Measurements from ENCODE around the gene WDR27. TPM values are rescaled to one million over a fixed set of nuclear protein-coding genes. Genes with fewer than 3 reads are reported as not detected.

The WDR27 gene
- total RNA-seq, 2 donors from 2014 or later: 17.8 to 53.1 TPM

- no peaks in the 10 kb centered on the region for H3K36me3 ChIP-seq
- intact Hi-C loops (cut with DNase I): no loop called here
- H3K9me3 ChIP-seq: no peaks in the 10 kb centered on the region
- H3K27me3 ChIP-seq (replicated peaks; ENCODE audit: insufficient read depth): no peaks in the 10 kb centered on the region
- H3K4me1 ChIP-seq (replicated peaks): no peaks in the 10 kb centered on the region
- TF ChIP-seq POLR2AphosphoS5 (IDR thresholded peaks at IDR 0.05) (no peak), POLR2A (IDR thresholded peaks at IDR 0.05) (no peak), CTCF (IDR thresholded peaks at IDR 0.05) (no peak)
- WGBS: 97% methylated on average over 1 of the region's 1 CpG
- H3K27ac ChIP-seq: no peak overlapping the region
- no peak for DNase-seq (ENCODE audit: low spot score)
- H3K4me3 ChIP-seq: no peak overlapping the region
These were observed 24.7 kb downstream of the WDR27 start for GRCh38 chr6:169677096-169677495.

GRCh38 chr6:169675011-169675410 lies 26.8 kb downstream of the WDR27 start:
- no peak for DNase-seq (ENCODE audit: low spot score)
- intact Hi-C loops (cut with DNase I): no loop called here
- Histone ChIP-seq H3K4me3 (no peak overlapping the region), H3K4me1 (replicated peaks) (no peaks in the 10 kb centered on the region), H3K9me3 (no peaks in the 10 kb centered on the region), H3K27me3 (replicated peaks; ENCODE audit: insufficient read depth) (no peaks in the 10 kb centered on the region), H3K36me3 (no peaks in the 10 kb centered on the region), H3K27ac (no peak overlapping the region)
- 96% methylated on average over 3 of the region's 3 CpGs for WGBS
- no peak for TF ChIP-seq POLR2A (IDR thresholded peaks at IDR 0.05)
- TF ChIP-seq POLR2AphosphoS5 (IDR thresholded peaks at IDR 0.05): no peak
- TF ChIP-seq CTCF (IDR thresholded peaks at IDR 0.05): no peak

GRCh38 chr6:169671563-169671962 lies 30.3 kb downstream of the WDR27 start:
- H3K4me1 ChIP-seq (replicated peaks): no peaks in the 10 kb centered on the region
- no peaks in the 10 kb centered on the region for H3K9me3 ChIP-seq
- intact Hi-C loops (cut with DNase I): no loop called here
- TF ChIP-seq POLR2AphosphoS5 (IDR thresholded peaks at IDR 0.05) (no peak), POLR2A (IDR thresholded peaks at IDR 0.05) (no peak), CTCF (IDR thresholded peaks at IDR 0.05) (no peak)
- H3K36me3 ChIP-seq: no peaks in the 10 kb centered on the region
- no peak overlapping the region for H3K27ac ChIP-seq
- H3K27me3 ChIP-seq (replicated peaks; ENCODE audit: insufficient read depth): no peaks in the 10 kb centered on the region
- H3K4me3 ChIP-seq: no peak overlapping the region
- 93% methylated on average over 5 of the region's 5 CpGs for WGBS
- no peak for DNase-seq (ENCODE audit: low spot score)

- DNase-seq (ENCODE audit: low spot score): no peak
- H3K4me1 ChIP-seq (replicated peaks): no peaks in the 10 kb centered on the region
- H3K36me3 ChIP-seq: no peaks in the 10 kb centered on the region
- TF ChIP-seq POLR2AphosphoS5 (IDR thresholded peaks at IDR 0.05) (peak; percentile 27), POLR2A (IDR thresholded peaks at IDR 0.05) (no peak)
- intact Hi-C loops (cut with DNase I): no loop called here
- 61% methylated on average over 7 of the region's 7 CpGs for WGBS
- no peaks in the 10 kb centered on the region for H3K9me3 ChIP-seq
- H3K27me3 ChIP-seq (replicated peaks; ENCODE audit: insufficient read depth): no peaks in the 10 kb centered on the region
- H3K27ac ChIP-seq: no peak overlapping the region
- H3K4me3 ChIP-seq: no peak overlapping the region
These were observed 31.9 kb downstream of the WDR27 start for GRCh38 chr6:169669889-169670288.

- WGBS: 93% methylated on average over 6 of the region's 6 CpGs
- H3K27ac ChIP-seq: no peak overlapping the region
- H3K4me1 ChIP-seq (replicated peaks): no peaks in the 10 kb centered on the region
- no peaks in the 10 kb centered on the region for H3K9me3 ChIP-seq
- no peaks in the 10 kb centered on the region for H3K27me3 ChIP-seq (replicated peaks; ENCODE audit: insufficient read depth)
- TF ChIP-seq POLR2A (IDR thresholded peaks at IDR 0.05) (no peak), POLR2AphosphoS5 (IDR thresholded peaks at IDR 0.05) (no peak), CTCF (IDR thresholded peaks at IDR 0.05) (no peak)
- intact Hi-C loops (cut with DNase I): no loop called here
- no peak overlapping the region for H3K4me3 ChIP-seq
- DNase-seq (ENCODE audit: low spot score): no peak
- H3K36me3 ChIP-seq: no peaks in the 10 kb centered on the region
These were observed 32.7 kb downstream of the WDR27 start for GRCh38 chr6:169669147-169669546.

All from prostate gland (tissue), 2 donors.